Neuronal stem cell (in vitro differentiated cells): ENCODE measurements around the gene ZSWIM5.

ENCODE experiments used
- DNase-seq: peaks from one replicate; pipeline ENCODE4 v3.0.0-alpha.2; 2013; ENCODE audit warnings: low spot score
- H2AFZ ChIP-seq: one replicate; pipeline ENCODE4 v1.6.1; 2013; ENCODE audit warnings: mild to moderate bottlenecking, low read length, inconsistent platforms
- H2AK5ac ChIP-seq: 2 replicates; pipeline ENCODE4 v1.6.1; 2013; ENCODE audit warnings: low read depth, mild to moderate bottlenecking, inconsistent platforms, low read length, moderate library complexity, mixed read lengths
- H2BK120ac ChIP-seq: 2 replicates; pipeline ENCODE4 v1.6.1; 2013; ENCODE audit warnings: low read depth, mild to moderate bottlenecking, inconsistent platforms, low read length, moderate library complexity, mixed read lengths
- H2BK12ac ChIP-seq: one replicate; pipeline ENCODE4 v1.6.1; 2013; ENCODE audit warnings: low read length, inconsistent platforms
- H2BK15ac ChIP-seq: 2 replicates; pipeline ENCODE4 v1.6.1; 2013; ENCODE audit warnings: mild to moderate bottlenecking, low read length, inconsistent platforms, mixed read lengths
- H2BK5ac ChIP-seq: one replicate; pipeline ENCODE4 v1.6.1; 2013; ENCODE audit warnings: inconsistent platforms, mild to moderate bottlenecking, low read length, moderate library complexity
- H3K14ac ChIP-seq: one replicate; pipeline ENCODE4 v1.6.1; 2013; ENCODE audit warnings: low read length, inconsistent platforms
- H3K18ac ChIP-seq: 2 replicates; pipeline ENCODE4 v1.6.1; 2013; ENCODE audit warnings: low read length, inconsistent platforms
- H3K23ac ChIP-seq: 2 replicates; pipeline ENCODE4 v1.6.1; 2013; ENCODE audit warnings: low read depth, mild to moderate bottlenecking, mixed read lengths, low read length, inconsistent platforms; ENCODE audit not compliant: poor library complexity
- H3K27ac ChIP-seq: replicated peaks from 3 replicates; pipeline ENCODE4 v1.5.1; 2013; ENCODE audit warnings: low read length, inconsistent platforms
- H3K27me3 ChIP-seq, 3 experiments: 2 replicates each; pipeline ENCODE4 v1.6.1; 2013; ENCODE audit warnings: low read length in 3 of 3, mild to moderate bottlenecking in 2 of 3, inconsistent platforms in 1 of 3, low read depth in 1 of 3, mixed read lengths in 1 of 3, moderate library complexity in 1 of 3; ENCODE audit not compliant: control insufficient read depth in 3 of 3, insufficient read depth in 3 of 3
- H3K36me3 ChIP-seq, 2 donors: replicated peaks in 1 of 2; 2 replicates each; pipeline ENCODE4 v1.6.1; 2013; ENCODE audit warnings: low read length in 2 of 2; ENCODE audit not compliant: control insufficient read depth in 2 of 2, insufficient read depth in 2 of 2
- H3K4ac ChIP-seq: 2 replicates; pipeline ENCODE4 v1.6.1; 2013; ENCODE audit warnings: inconsistent platforms, mild to moderate bottlenecking, low read length, moderate library complexity
- H3K4me1 ChIP-seq, 2 donors: 1 replicate in 1 of 2; 2 replicates in 1 of 2; pipeline ENCODE4 v1.6.1; 2013; ENCODE audit warnings: low read length in 2 of 2, low read depth in 1 of 2; ENCODE audit not compliant: control insufficient read depth in 2 of 2, insufficient read depth in 1 of 2
- H3K4me2 ChIP-seq: one replicate; pipeline ENCODE4 v1.6.1; 2013; ENCODE audit warnings: mild to moderate bottlenecking, low read length, inconsistent platforms; ENCODE audit not compliant: insufficient read depth, poor library complexity, severe bottlenecking
- H3K4me3 ChIP-seq, 2 donors: 2 replicates each; pipeline ENCODE4 v1.5.1; 2013; ENCODE audit warnings: low read length in 2 of 2, mild to moderate bottlenecking in 2 of 2, inconsistent platforms in 1 of 2, moderate library complexity in 1 of 2
- H3K79me1 ChIP-seq: one replicate; pipeline ENCODE4 v1.6.1; 2013; ENCODE audit warnings: low read depth, mild to moderate bottlenecking, inconsistent platforms, low read length, moderate library complexity
- H3K9ac ChIP-seq: one replicate; pipeline ENCODE4 v1.6.1; 2013; ENCODE audit warnings: mild to moderate bottlenecking, low read depth, low read length, inconsistent platforms; ENCODE audit not compliant: poor library complexity
- H3K9me3 ChIP-seq, 2 donors: replicated peaks in 1 of 2; 2 replicates each; pipeline versions ENCODE3 to v1.6.1; 2013; ENCODE audit warnings: low read length in 2 of 2, mild to moderate bottlenecking in 2 of 2, inconsistent platforms in 1 of 2, low read depth in 1 of 2, mixed read lengths in 1 of 2, moderate library complexity in 1 of 2; ENCODE audit not compliant: control insufficient read depth in 2 of 2, insufficient read depth in 1 of 2
- H4K8ac ChIP-seq: one replicate; pipeline ENCODE4 v1.6.1; 2013; ENCODE audit warnings: low read depth, mild to moderate bottlenecking, inconsistent platforms, low read length, moderate library complexity
- H4K91ac ChIP-seq: one replicate; pipeline ENCODE4 v1.6.1; 2013; ENCODE audit warnings: low read length, low read depth, mild to moderate bottlenecking, inconsistent platforms; ENCODE audit not compliant: poor library complexity
- WGBS, 2 donors: extraction: QIAGEN DNeasy Blood & Tissue Kit; methylation state at CpG; one replicate each; pipeline ENCODE4 v1.1.7; 2013; ENCODE audit warnings: missing lambda C conversion rate in 2 of 2, mixed read lengths in 1 of 2; ENCODE audit not compliant: insufficient read length in 2 of 2, insufficient replicate concordance in 1 of 2; ENCODE audit errors: extremely low coverage in 2 of 2; 5-methylcytosine and 5-hydroxymethylcytosine counted together

The ZSWIM5 gene

DNA sequence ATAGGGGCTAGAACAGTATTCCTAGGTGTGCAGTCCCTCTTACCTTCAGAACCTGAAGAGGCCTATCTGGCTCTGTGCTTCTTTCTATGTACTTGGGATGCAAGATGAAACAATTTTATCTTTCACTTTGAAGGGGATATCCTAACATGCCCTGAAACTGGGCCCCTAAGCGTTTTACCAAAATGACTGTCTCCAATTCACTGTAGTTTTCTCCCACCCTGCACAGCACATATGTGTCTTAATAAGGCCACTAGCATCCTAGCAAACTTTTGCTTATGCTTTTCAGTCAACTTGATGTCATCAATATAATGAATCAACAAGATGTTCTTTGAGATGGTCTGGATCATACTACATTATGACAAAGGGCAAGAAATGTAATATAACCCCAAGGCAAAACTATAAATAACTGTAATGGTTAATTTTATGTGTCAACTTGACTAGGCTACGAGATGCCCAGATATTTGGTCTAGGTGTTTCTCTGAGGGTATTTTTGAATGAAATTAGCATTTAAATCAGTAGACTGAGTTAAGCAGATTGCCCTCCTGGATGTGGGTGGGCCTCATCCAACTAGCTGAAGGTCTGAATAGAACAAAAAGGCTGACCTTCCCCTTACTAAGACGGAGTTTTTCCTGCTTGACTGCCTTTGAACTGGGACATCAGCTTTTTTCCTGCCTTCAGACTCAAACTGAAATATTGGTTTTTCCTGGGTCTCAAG is 9.2 kb upstream of the ZSWIM5 start:
- H2BK15ac ChIP-seq = no peak overlapping the region
- H2BK12ac ChIP-seq = no peak overlapping the region
- H2BK120ac ChIP-seq = no peak overlapping the region
- no peak overlapping the region for H3K27ac ChIP-seq
- no peak overlapping the region for H4K91ac ChIP-seq
- no peak overlapping the region for H3K4me2 ChIP-seq
- DNase-seq = no peak
- no peak overlapping the region for H2AK5ac ChIP-seq
- H3K4me3 ChIP-seq = no peak overlapping the region
- H3K27me3 ChIP-seq = peaks cover 0 to 13% (median 0%) of the 10 kb centered on the region in 3 experiments
- no peak overlapping the region for H2AFZ ChIP-seq
- no peak overlapping the region for H4K8ac ChIP-seq
- H3K79me1 ChIP-seq = no peaks in the 10 kb centered on the region
- H3K18ac ChIP-seq = no peak overlapping the region
- no peaks in the 10 kb centered on the region for H3K9me3 ChIP-seq
- H3K9ac ChIP-seq = no peak overlapping the region
- no CpG with 5 or more reads among the region's 3 CpGs for WGBS, 2 donors
- H3K4me1 ChIP-seq = no peaks in the 10 kb centered on the region
- H3K14ac ChIP-seq = no peak overlapping the region
- H3K23ac ChIP-seq = no peak overlapping the region
- no peak overlapping the region for H3K4ac ChIP-seq
- H2BK5ac ChIP-seq = no peak overlapping the region
- no peaks in the 10 kb centered on the region for H3K36me3 ChIP-seq

DNA sequence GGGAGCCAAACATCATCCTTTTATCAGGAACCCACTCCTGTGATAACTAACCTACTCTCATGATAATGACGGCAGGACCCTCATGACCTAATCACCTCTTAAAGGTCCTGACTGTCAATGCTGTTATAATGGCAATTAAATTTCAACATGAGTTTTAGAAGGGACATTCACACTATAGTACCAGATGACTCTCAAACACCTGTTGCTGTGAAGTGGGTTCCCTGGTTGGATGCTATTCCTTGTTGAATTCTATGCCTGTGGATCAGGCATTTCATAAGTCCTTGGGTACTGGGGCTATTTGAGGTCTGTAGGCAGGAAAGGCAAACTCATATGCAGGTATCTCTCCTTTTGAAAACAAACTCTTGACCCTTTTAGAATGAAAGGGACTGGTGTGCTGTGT is 7.5 kb upstream of the ZSWIM5 start:
- no peak overlapping the region for H2AFZ ChIP-seq
- no peak overlapping the region for H3K4me2 ChIP-seq
- H3K9me3 ChIP-seq = no peaks in the 10 kb centered on the region
- H3K4ac ChIP-seq = no peak overlapping the region
- no peak overlapping the region for H3K4me3 ChIP-seq
- no peaks in the 10 kb centered on the region for H3K79me1 ChIP-seq
- no peak overlapping the region for H3K27ac ChIP-seq
- peaks cover 0 to 24% (median 0%) of the 10 kb centered on the region in 3 experiments for H3K27me3 ChIP-seq
- no CpG with 5 or more reads among the region's 1 CpG for WGBS, 2 donors
- no peaks in the 10 kb centered on the region for H3K4me1 ChIP-seq
- no peak overlapping the region for H2AK5ac ChIP-seq
- no peak for DNase-seq
- no peak overlapping the region for H3K18ac ChIP-seq
- no peak overlapping the region for H2BK120ac ChIP-seq
- no peak overlapping the region for H3K9ac ChIP-seq
- no peak overlapping the region for H4K8ac ChIP-seq
- H2BK5ac ChIP-seq = no peak overlapping the region
- no peak overlapping the region for H2BK12ac ChIP-seq
- H4K91ac ChIP-seq = no peak overlapping the region
- H3K36me3 ChIP-seq = no peaks in the 10 kb centered on the region
- no peak overlapping the region for H3K23ac ChIP-seq
- no peak overlapping the region for H2BK15ac ChIP-seq
- no peak overlapping the region for H3K14ac ChIP-seq

DNA sequence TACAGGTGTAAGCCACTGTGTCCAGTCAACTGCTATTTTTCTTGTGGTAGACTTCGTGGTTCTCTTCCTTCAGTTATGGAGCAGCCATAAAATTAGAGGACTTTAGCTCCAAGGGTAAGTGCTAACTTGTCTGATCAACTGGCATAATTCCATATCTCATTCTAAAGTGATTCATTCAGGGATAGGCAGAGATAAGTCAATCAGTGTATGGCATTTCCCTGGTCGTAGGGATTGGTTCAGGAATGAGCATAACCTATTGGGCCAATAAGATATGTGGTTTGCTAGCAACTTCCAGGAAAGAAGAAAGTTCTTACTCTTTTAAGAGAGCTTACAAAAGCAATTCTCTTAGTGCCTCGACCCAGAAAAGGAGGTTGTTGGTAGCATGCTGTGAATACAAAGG is 4.7 kb upstream of the ZSWIM5 start:
- H4K91ac ChIP-seq = no peak overlapping the region
- H3K4me1 ChIP-seq = peaks cover 0 to 4% of the 10 kb centered on the region in 2 donors
- H3K9me3 ChIP-seq = no peaks in the 10 kb centered on the region
- no peaks in the 10 kb centered on the region for H3K36me3 ChIP-seq
- H2BK5ac ChIP-seq = no peak overlapping the region
- H3K9ac ChIP-seq = no peak overlapping the region
- no peak overlapping the region for H3K23ac ChIP-seq
- H3K4ac ChIP-seq = no peak overlapping the region
- no peak overlapping the region for H2AFZ ChIP-seq
- H3K14ac ChIP-seq = no peak overlapping the region
- WGBS, 2 donors = no CpG with 5 or more reads among the region's 3 CpGs
- no peak overlapping the region for H4K8ac ChIP-seq
- no peaks in the 10 kb centered on the region for H3K79me1 ChIP-seq
- H2BK120ac ChIP-seq = no peak overlapping the region
- no peak overlapping the region for H2AK5ac ChIP-seq
- H2BK12ac ChIP-seq = no peak overlapping the region
- DNase-seq = no peak
- no peak overlapping the region for H3K27ac ChIP-seq
- H3K18ac ChIP-seq = no peak overlapping the region
- H3K4me2 ChIP-seq = no peak overlapping the region
- no peak overlapping the region for H3K4me3 ChIP-seq
- peaks cover 0 to 44% (median 10%) of the 10 kb centered on the region in 3 experiments for H3K27me3 ChIP-seq
- H2BK15ac ChIP-seq = no peak overlapping the region

DNA sequence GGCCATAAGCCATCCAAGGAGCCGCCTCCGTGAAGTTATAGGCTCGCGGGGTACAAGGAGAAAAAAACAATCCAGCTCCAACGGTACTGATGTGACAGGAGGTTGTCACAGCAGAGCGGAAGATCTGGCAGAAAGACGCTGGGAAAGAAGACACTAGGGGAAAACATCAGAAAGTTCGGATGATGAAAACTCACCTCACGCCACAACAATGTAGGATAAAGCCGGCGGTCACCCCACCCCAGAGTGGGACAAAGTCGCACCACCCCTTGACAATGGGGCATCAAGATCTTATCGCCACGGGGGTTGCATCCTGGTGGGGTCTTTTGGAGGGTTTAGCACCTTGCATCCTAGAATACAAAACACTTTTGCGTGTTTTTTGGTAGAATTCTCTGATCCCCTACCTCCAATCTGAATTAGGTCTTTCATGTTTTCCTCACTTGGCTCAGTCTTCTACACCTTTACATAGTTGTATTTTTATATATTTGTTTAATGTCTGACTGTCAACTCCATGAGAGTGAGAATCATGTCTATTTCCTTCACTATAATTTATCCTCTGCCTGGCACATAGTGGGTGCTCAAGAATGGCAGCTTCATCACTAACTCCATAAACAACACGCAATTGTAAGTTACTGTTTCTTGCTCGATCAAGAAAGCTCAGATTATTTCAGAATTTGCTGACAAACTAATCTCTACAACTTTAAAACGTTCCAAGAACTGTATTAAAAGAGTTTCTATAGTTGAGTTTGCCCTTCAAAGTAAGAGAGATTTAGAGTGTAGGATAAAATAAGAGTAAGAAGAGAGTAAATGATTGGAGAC is 611 bp upstream of the ZSWIM5 start:
- Histone ChIP-seq H2BK120ac (no peak overlapping the region), H3K79me1 (no peaks in the 10 kb centered on the region), H3K4me1 (peaks cover 0 to 9% of the 10 kb centered on the region in 2 donors), H3K9me3 (no peaks in the 10 kb centered on the region), H2BK12ac (no peak overlapping the region), H3K23ac (peak overlapping the region; percentile 98), H2AFZ (peak overlapping the region; percentile 70), H2BK15ac (no peak overlapping the region), H3K18ac (no peak overlapping the region), H3K36me3 (no peaks in the 10 kb centered on the region), H3K27me3 (peaks cover 0 to 30% (median 10%) of the 10 kb centered on the region in 3 experiments), H4K91ac (no peak overlapping the region), H3K4ac (no peak overlapping the region), H2AK5ac (no peak overlapping the region), H4K8ac (no peak overlapping the region), H3K27ac (no peak overlapping the region), H2BK5ac (no peak overlapping the region), H3K4me3 (peak overlapping the region; percentile 81 to 85), H3K14ac (no peak overlapping the region), H3K9ac (no peak overlapping the region), H3K4me2 (peak overlapping the region; percentile 72)
- no peak for DNase-seq
- no CpG with 5 or more reads among the region's 18 CpGs for WGBS, 2 donors
